H9 (cell line): ENCODE results near the gene SOD3. TPM values are rescaled to one million over a fixed set of nuclear protein-coding genes. Genes with fewer than 3 reads are reported as not detected.

ENCODE experiments used
- DNase-seq: peaks from one replicate; pipeline ENCODE4 v3.0.0-alpha.2; 2017
- H2AFZ ChIP-seq: one replicate; pipeline ENCODE4 v1.6.1; 2013; ENCODE audit warnings: mild to moderate bottlenecking, low read length, control low read depth, moderate library complexity
- H2AK5ac ChIP-seq: 2 replicates; pipeline ENCODE4 v1.6.1; 2013; ENCODE audit warnings: low read length, control low read depth, mixed read lengths; ENCODE audit not compliant: insufficient read length
- H2BK120ac ChIP-seq: one replicate; pipeline ENCODE4 v1.6.1; 2013; ENCODE audit warnings: low read depth, mild to moderate bottlenecking, low read length, control low read depth, inconsistent platforms; ENCODE audit not compliant: poor library complexity, severe bottlenecking
- H2BK12ac ChIP-seq: 2 replicates; pipeline ENCODE4 v1.6.1; 2013; ENCODE audit warnings: low read length, control low read depth, mixed read lengths, low read depth; ENCODE audit not compliant: insufficient read length
- H2BK15ac ChIP-seq: 2 replicates; pipeline ENCODE4 v1.6.1; 2013; ENCODE audit warnings: low read depth, low read length, control low read depth
- H2BK20ac ChIP-seq: one replicate; pipeline ENCODE4 v1.6.1; 2013; ENCODE audit warnings: low read depth, mild to moderate bottlenecking, low read length, control low read depth, inconsistent platforms; ENCODE audit not compliant: poor library complexity, severe bottlenecking
- H2BK5ac ChIP-seq: 2 replicates; pipeline ENCODE4 v1.6.1; 2013; ENCODE audit warnings: low read length, control low read depth, mixed read lengths; ENCODE audit not compliant: insufficient read length
- H3K14ac ChIP-seq: 2 replicates; pipeline ENCODE4 v1.6.1; 2013; ENCODE audit warnings: low read length, control low read depth; ENCODE audit not compliant: insufficient read depth
- H3K18ac ChIP-seq: 2 replicates; pipeline ENCODE4 v1.6.1; 2013; ENCODE audit warnings: low read depth, mild to moderate bottlenecking, mixed read lengths, low read length, control low read depth; ENCODE audit not compliant: insufficient read length
- H3K23ac ChIP-seq: 2 replicates; pipeline ENCODE4 v1.6.1; 2013; ENCODE audit warnings: low read length, control low read depth, mixed read lengths, low read depth; ENCODE audit not compliant: insufficient read length
- H3K23me2 ChIP-seq: 2 replicates; pipeline ENCODE4 v1.6.1; 2013; ENCODE audit warnings: low read depth, mild to moderate bottlenecking, mixed read lengths, low read length, control low read depth; ENCODE audit not compliant: insufficient read length, poor library complexity, severe bottlenecking
- H3K27ac ChIP-seq: 2 replicates; pipeline ENCODE4 v1.5.1; 2013; ENCODE audit warnings: low read length, control low read depth, mixed read lengths, low read depth; ENCODE audit not compliant: insufficient read length
- H3K27me3 ChIP-seq: 2 replicates; pipeline ENCODE4 v1.6.1; 2013; ENCODE audit warnings: low read length, control low read depth, inconsistent platforms; ENCODE audit not compliant: insufficient read depth
- H3K4ac ChIP-seq: 2 replicates; pipeline ENCODE4 v1.6.1; 2013; ENCODE audit warnings: low read depth, mild to moderate bottlenecking, control low read depth, inconsistent platforms, low read length, moderate library complexity
- H3K4me1 ChIP-seq: 2 replicates; pipeline ENCODE4 v1.6.1; 2013; ENCODE audit warnings: low read length, control low read depth, inconsistent platforms; ENCODE audit not compliant: insufficient read depth
- H3K4me2 ChIP-seq: 2 replicates; pipeline ENCODE4 v1.6.1; 2013; ENCODE audit warnings: low read length, control low read depth, mixed read lengths; ENCODE audit not compliant: insufficient read length, insufficient read depth
- H3K56ac ChIP-seq: 2 replicates; pipeline ENCODE4 v1.6.1; 2013; ENCODE audit warnings: low read depth, mild to moderate bottlenecking, mixed read lengths, low read length, control low read depth; ENCODE audit not compliant: insufficient read length
- H3K79me1 ChIP-seq: 2 replicates; pipeline ENCODE4 v1.6.1; 2013; ENCODE audit warnings: low read depth, mild to moderate bottlenecking, moderate library complexity, low read length, control low read depth, inconsistent platforms; ENCODE audit not compliant: insufficient read depth, poor library complexity, severe bottlenecking
- H3K79me2 ChIP-seq: 2 replicates; pipeline ENCODE4 v1.6.1; 2013; ENCODE audit warnings: low read length, control low read depth, inconsistent platforms; ENCODE audit not compliant: insufficient read depth
- H3K9ac ChIP-seq: 2 replicates; pipeline ENCODE4 v1.6.1; 2013; ENCODE audit warnings: low read length, control low read depth, mixed read lengths; ENCODE audit not compliant: insufficient read length; ENCODE audit errors: extremely low read depth
- H3K9me3 ChIP-seq: one replicate; pipeline ENCODE4 v1.6.1; 2013; ENCODE audit warnings: low read depth, low read length, inconsistent platforms; ENCODE audit not compliant: control insufficient read depth
- H3T11ph ChIP-seq: one replicate; pipeline ENCODE4 v1.6.1; 2013; ENCODE audit warnings: mild to moderate bottlenecking, low read length, control low read depth, inconsistent platforms
- H4K20me1 ChIP-seq: one replicate; pipeline ENCODE4 v1.6.1; 2013; ENCODE audit not compliant: control insufficient read depth, insufficient read length, insufficient read depth
- H4K5ac ChIP-seq: 2 replicates; pipeline ENCODE4 v1.6.1; 2013; ENCODE audit warnings: low read depth, mild to moderate bottlenecking, mixed read lengths, low read length, control low read depth; ENCODE audit not compliant: insufficient read length
- H4K8ac ChIP-seq: replicated peaks from 2 replicates; pipeline ENCODE4 v1.6.1; 2013; ENCODE audit warnings: low read length, control low read depth, mixed read lengths, low read depth; ENCODE audit not compliant: insufficient read length
- H4K91ac ChIP-seq: 2 replicates; pipeline ENCODE4 v1.6.1; 2013; ENCODE audit warnings: low read depth, mild to moderate bottlenecking, moderate library complexity, mixed read lengths, low read length, control low read depth; ENCODE audit not compliant: insufficient read length
- H3K27ac Mint-ChIP-seq, 3 experiments: 2 replicates in 2 of 3; 3 replicates in 1 of 3; pipeline ENCODE4 v1.8.0; 2020 to 2021; ENCODE audit warnings: mixed read lengths in 3 of 3, mild to moderate bottlenecking in 1 of 3, moderate library complexity in 1 of 3
- H3K27me3 Mint-ChIP-seq: 2 replicates; pipeline ENCODE4 v1.8.0; 2021; ENCODE audit warnings: low read depth, mild to moderate bottlenecking, moderate library complexity, mixed read lengths
- H3K36me3 Mint-ChIP-seq, 3 experiments: 2 replicates in 2 of 3; 3 replicates in 1 of 3; pipeline ENCODE4 v1.8.0; 2020 to 2021; ENCODE audit warnings: low read depth in 3 of 3, mixed read lengths in 3 of 3; ENCODE audit not compliant: insufficient read depth in 1 of 3
- H3K4me1 Mint-ChIP-seq, 2 experiments: 2 replicates each; pipeline ENCODE4 v1.8.0; 2020; ENCODE audit warnings: mixed read lengths in 2 of 2
- H3K4me3 Mint-ChIP-seq, 2 experiments: 2 replicates in 1 of 2; 3 replicates in 1 of 2; pipeline ENCODE4 v1.8.0; 2020 to 2021; ENCODE audit warnings: mild to moderate bottlenecking in 2 of 2, mixed read lengths in 2 of 2, moderate library complexity in 1 of 2
- H3K9me3 Mint-ChIP-seq, 2 experiments: 2 replicates in 1 of 2; 3 replicates in 1 of 2; pipeline ENCODE4 v1.8.0; 2020; ENCODE audit warnings: mild to moderate bottlenecking in 2 of 2, mixed read lengths in 2 of 2, moderate library complexity in 1 of 2
- WGBS: extraction: QIAGEN DNeasy Blood & Tissue Kit; methylation state at CpG from one replicate; pipeline ENCODE4 v1.1.7; 2013; ENCODE audit warnings: missing lambda C conversion rate, low lambda C conversion rate, mixed read lengths; ENCODE audit not compliant: insufficient read length; ENCODE audit errors: extremely low coverage; 5-methylcytosine and 5-hydroxymethylcytosine counted together
- total RNA-seq: library from RNA; stranded (reverse); gene quantifications from 2 replicates; pipeline ENCODE4 v1.2.1, GENCODE V29; 2021
- TF ChIP-seq, protein P1 (sequence below): fragments of 200-600 bp; sonication (generic); conservative IDR thresholded peaks from 3 replicates; pipeline ENCODE4 v1.8.0; 2021; ENCODE audit warnings: antibody characterized with exemption, mild to moderate bottlenecking

Gene SOD3
- total RNA-seq, 1 experiment from 2014 or later = 3.3 TPM

DNA sequence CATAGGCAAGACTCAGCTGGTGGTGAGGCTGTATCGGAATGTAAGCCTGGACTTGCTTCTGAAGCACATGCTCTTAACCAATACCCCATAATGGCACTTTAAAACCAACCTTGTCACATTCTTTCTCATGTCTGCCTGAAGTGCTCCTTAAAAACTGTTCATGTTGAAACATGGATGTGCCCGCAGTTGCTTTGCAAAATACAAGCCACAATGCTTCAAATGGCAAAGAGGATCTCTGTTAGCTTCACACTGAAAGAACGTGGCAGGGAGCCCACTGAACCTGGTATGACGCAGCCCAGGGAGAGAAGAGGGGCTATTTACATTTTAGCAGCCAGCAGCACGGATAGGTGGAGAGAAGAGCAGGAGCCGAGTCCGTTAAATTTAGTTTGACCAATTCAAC lies 29.3 kb downstream of the SOD3 start:
- no peak overlapping the region for H3K4me3 Mint-ChIP-seq
- H3K4me1 Mint-ChIP-seq = peaks cover 0 to 2% of the 10 kb centered on the region in 2 experiments; a peak in 1 of 4 replicates

More for the DNA sequence above, 29.3 kb downstream of the SOD3 start:
- H3K27me3 ChIP-seq = no peaks in the 10 kb centered on the region
- H2BK15ac ChIP-seq = no peak overlapping the region
- H3K4me1 ChIP-seq = no peaks in the 10 kb centered on the region
- H3K18ac ChIP-seq = no peak overlapping the region
- H4K5ac ChIP-seq = no peak overlapping the region
- H3K4ac ChIP-seq = no peak overlapping the region
- no peak overlapping the region for H4K8ac ChIP-seq
- H3T11ph ChIP-seq = no peak overlapping the region
- H4K20me1 ChIP-seq = no peaks in the 10 kb centered on the region
- H3K79me2 ChIP-seq = no peaks in the 10 kb centered on the region
- no peak overlapping the region for H2BK120ac ChIP-seq
- no peak overlapping the region for H2AK5ac ChIP-seq
- H3K27ac ChIP-seq = no peak overlapping the region
- H2AFZ ChIP-seq = no peak overlapping the region
- no peak overlapping the region for H3K9ac ChIP-seq
- no peaks in the 10 kb centered on the region for H3K9me3 Mint-ChIP-seq
- no CpG with 5 or more reads among the region's 7 CpGs for WGBS
- no peak overlapping the region for H2BK20ac ChIP-seq
- H3K79me1 ChIP-seq = no peaks in the 10 kb centered on the region
- H3K56ac ChIP-seq = no peak overlapping the region
- no peak overlapping the region for H3K27ac Mint-ChIP-seq
- no peak overlapping the region for H3K4me2 ChIP-seq
- TF ChIP-seq, protein P1, sequence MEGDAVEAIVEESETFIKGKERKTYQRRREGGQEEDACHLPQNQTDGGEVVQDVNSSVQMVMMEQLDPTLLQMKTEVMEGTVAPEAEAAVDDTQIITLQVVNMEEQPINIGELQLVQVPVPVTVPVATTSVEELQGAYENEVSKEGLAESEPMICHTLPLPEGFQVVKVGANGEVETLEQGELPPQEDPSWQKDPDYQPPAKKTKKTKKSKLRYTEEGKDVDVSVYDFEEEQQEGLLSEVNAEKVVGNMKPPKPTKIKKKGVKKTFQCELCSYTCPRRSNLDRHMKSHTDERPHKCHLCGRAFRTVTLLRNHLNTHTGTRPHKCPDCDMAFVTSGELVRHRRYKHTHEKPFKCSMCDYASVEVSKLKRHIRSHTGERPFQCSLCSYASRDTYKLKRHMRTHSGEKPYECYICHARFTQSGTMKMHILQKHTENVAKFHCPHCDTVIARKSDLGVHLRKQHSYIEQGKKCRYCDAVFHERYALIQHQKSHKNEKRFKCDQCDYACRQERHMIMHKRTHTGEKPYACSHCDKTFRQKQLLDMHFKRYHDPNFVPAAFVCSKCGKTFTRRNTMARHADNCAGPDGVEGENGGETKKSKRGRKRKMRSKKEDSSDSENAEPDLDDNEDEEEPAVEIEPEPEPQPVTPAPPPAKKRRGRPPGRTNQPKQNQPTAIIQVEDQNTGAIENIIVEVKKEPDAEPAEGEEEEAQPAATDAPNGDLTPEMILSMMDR = no peak
- no peak overlapping the region for H4K91ac ChIP-seq
- peaks cover 2% of the 10 kb centered on the region; the same call in 1 of the 2 replicates for H3K27me3 Mint-ChIP-seq
- H3K23ac ChIP-seq = no peak overlapping the region
- no peak overlapping the region for H2BK12ac ChIP-seq
- DNase-seq = no peak
- H2BK5ac ChIP-seq = no peak overlapping the region
- H3K23me2 ChIP-seq = no peaks in the 10 kb centered on the region
- 0 out of 7 replicates have a peak, but pooled peaks cover 0 to under 1% (median 0%) of the 10 kb centered on the region in 3 experiments for H3K36me3 Mint-ChIP-seq
- no peaks in the 10 kb centered on the region for H3K9me3 ChIP-seq
- no peak overlapping the region for H3K14ac ChIP-seq
